ENCODE results near the gene MED25. TPM values are rescaled to one million over a fixed set of nuclear protein-coding genes. Genes with fewer than 3 reads are reported as not detected.

MED25 gene
- polyA plus RNA-seq, 2 of the 4 experiments (the other 2 are of a cell fraction), result 20.4 to 40.1 TPM

DNA sequence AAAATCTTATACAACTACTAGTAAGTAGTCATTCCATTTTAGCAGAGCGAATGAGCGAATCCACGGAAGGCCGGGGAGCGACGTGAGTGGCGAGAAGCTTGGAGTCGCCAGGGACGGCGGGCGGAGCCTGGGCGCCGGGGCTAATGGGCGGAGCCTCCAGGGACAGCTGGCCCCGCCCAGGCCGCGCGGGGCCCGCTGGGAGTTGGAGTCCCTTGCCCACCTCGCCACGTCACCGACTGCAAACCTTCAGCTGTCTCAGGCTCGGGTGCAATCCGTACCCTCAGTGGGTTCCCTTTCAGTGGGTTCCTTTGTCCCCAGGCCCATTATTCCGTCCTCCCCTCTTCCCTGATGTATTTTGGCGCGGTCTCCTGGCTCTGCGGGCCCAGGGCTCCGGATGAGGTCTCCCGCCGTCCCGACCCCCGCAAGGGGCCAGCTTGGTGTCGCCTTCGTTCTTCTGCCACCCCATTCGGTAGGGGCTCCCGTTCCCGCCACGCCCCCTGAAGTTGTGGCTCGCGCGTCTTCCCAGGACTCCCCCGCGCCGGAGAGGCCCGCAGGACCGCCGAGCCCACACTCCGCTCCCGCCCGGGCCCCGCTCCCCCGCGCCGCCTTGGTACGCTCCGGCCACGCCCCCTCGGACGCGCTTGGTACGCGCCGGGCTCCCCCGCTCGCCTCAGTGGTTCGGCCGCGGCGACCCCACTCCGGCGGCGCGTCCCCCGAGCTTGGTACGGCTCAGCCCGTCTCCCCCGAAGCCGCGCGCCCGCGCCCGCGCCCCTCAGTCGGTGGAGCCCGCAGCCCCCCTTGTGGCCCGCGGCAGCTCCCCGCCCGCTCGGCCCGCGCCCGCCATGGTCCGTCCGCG, 32.6 kb downstream of the MED25 start, which contains the start of gene PTOV1 (continued):
- TF ChIP-seq ZC3H11A (IDR thresholded peaks at IDR 0.05) (no peak), BHLHE40 (IDR thresholded peaks at IDR 0.05; ENCODE audit: low read depth, low read length) (peak; percentile 89), FOSL2 (IDR thresholded peaks at IDR 0.05) (no peak), FOSL2 (CRISPR knock-in tag; IDR thresholded peaks at IDR 0.05) (peak; percentile 4; the same call in 1 of the 2 replicates), GATA3 (IDR thresholded peaks at IDR 0.05; ENCODE audit: borderline replicate concordance) (peak; percentile 85), FOSB (CRISPR knock-in tag; IDR thresholded peaks at IDR 0.05) (no peak), POLR2A (IDR thresholded peaks at IDR 0.05; ENCODE audit: low read length) (peak; percentile 44), TFCP2L1 (CRISPR knock-in tag; IDR thresholded peaks at IDR 0.05) (0 out of 2 replicates have a peak, but pooled peaks have one; percentile 53), EHF (CRISPR knock-in tag; IDR thresholded peaks at IDR 0.05) (no peak), EP300 (IDR thresholded peaks at IDR 0.05) (no peak)
- TF ChIP-seq, protein P1, sequence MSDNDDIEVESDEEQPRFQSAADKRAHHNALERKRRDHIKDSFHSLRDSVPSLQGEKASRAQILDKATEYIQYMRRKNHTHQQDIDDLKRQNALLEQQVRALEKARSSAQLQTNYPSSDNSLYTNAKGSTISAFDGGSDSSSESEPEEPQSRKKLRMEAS (IDR thresholded peaks at IDR 0.05), result peak; percentile 66
- TF ChIP-seq, protein P2, sequence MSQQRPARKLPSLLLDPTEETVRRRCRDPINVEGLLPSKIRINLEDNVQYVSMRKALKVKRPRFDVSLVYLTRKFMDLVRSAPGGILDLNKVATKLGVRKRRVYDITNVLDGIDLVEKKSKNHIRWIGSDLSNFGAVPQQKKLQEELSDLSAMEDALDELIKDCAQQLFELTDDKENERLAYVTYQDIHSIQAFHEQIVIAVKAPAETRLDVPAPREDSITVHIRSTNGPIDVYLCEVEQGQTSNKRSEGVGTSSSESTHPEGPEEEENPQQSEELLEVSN (IDR thresholded peaks at IDR 0.05; ENCODE audit: borderline replicate concordance, low read depth), result peak; percentile 65

DNA sequence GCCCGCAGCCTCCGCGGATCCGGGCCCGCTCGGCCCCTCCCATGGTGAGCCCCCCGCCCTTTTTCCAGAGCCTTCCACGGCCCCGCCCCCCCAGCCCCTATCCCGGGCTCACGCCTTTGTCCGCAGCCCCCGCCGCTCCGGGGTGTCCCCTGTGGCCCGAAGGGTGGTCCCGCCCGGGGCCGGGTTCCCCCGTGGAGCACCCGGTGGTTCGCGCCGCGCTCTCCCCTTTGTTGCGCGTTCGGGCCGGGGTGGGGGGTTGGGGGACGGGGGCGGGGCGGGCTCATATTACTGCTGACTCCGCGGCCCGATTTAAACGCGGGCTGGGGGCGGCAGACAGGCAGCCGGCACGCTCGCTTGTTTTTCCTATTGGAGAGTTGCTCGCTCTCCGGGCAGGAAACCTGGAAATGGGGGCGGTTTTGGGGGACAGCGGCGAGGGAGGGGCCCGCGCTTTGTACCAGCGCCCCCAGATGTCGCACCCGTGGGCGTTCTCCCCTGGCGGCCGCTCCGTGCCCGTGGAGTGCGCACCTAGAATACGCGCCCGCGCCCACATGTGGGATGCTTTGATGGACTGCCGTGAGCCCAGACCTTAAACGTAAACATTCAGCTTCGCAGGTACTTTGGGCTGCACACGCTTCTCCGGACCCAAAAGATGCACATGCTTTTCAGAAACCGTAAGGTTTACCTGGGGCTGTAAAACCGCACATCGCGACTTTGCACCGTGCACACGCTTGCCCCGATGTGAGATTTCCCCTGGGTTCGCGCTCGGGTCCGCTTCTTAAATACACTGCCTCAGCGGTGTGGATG, 33.6 kb downstream of the MED25 start:
- POLR2A ChIA-PET, result interaction anchor here (0.7 to 1.6 kb wide), 4 partner anchors 11 to 210 kb away, joined by 3 to 10 read pairs (median 4); partner anchors contain the start of gene SCAF1
- Histone ChIP-seq H3K9me3 (no peaks in the 10 kb centered on the region), H3K4me3 (peak overlapping the region; percentile 89), H3K4me2 (peak overlapping the region; percentile 92), H3K27ac (peak overlapping the region; percentile 94 to 97), H3K4me1 (peaks cover 17% of the 10 kb centered on the region)
- no peak for ATAC-seq
- CTCF ChIA-PET, result interaction anchor here (1.0 to 1.3 kb wide), 3 partner anchors 12 to 21 kb away, joined by 3 to 6 read pairs (median 4); no protein-coding TSS in a partner anchor
- 23% methylated on average over 28 of the region's 78 CpGs for WGBS (ENCODE audit: missing lambda C conversion rate)
- no peak for DNase-seq (ENCODE audit: low read depth in 1 of 2, low spot score in 1 of 2)
- TF ChIP-seq GATA3 (IDR thresholded peaks at IDR 0.05; ENCODE audit: borderline replicate concordance), result no peak
- TF ChIP-seq, protein P1 (IDR thresholded peaks at IDR 0.05), result peak; percentile 60
- no peak for TF ChIP-seq FOXS1 (CRISPR knock-in tag; IDR thresholded peaks at IDR 0.05)
- TF ChIP-seq HDAC2 (IDR thresholded peaks at IDR 0.05), result no peak
- TF ChIP-seq POLR2AphosphoS2 (conservative IDR thresholded peaks at IDR 0.05; ENCODE audit: low read length), result no peak
- TF ChIP-seq RNF2 (IDR thresholded peaks at IDR 0.05; ENCODE audit: borderline replicate concordance, low read depth), result no peak
- no peak for TF ChIP-seq SMC3 (IDR thresholded peaks at IDR 0.05)
- TF ChIP-seq PBX3 (IDR thresholded peaks at IDR 0.05), result peak; percentile 36; the same call in 1 of the 2 replicates
- FAIRE-seq, result no peak

- CTCF ChIA-PET, result no interaction called here
These were observed 34.6 kb downstream of the MED25 start for GRCh38 chr19:49852631-49853126.

More at GRCh38 chr19:49852631-49853126, 34.6 kb downstream of the MED25 start:
- Histone ChIP-seq H3K4me2 (peak overlapping the region; percentile 92), H3K4me3 (peak overlapping the region; percentile 89; the same call in 2 of the 3 replicates), H3K9me3 (no peaks in the 10 kb centered on the region), H3K27ac (no peak overlapping the region), H3K4me1 (peaks cover 17% of the 10 kb centered on the region)
- DNase-seq (ENCODE audit: low read depth in 1 of 2, low spot score in 1 of 2), result no peak
- no peak for TF ChIP-seq ZSCAN20 (CRISPR knock-in tag; IDR thresholded peaks at IDR 0.05)
- no peak for TF ChIP-seq FOSB (CRISPR knock-in tag; IDR thresholded peaks at IDR 0.05)
- no peak for TF ChIP-seq RCOR1 (IDR thresholded peaks at IDR 0.05; ENCODE audit: low read depth, low read length)
- peak; percentile 44; the same call in 1 of the 2 replicates for TF ChIP-seq PBX3 (IDR thresholded peaks at IDR 0.05)
- POLR2A ChIA-PET, result no interaction called here
- no peak for FAIRE-seq
- ATAC-seq, result no peak
- 88% methylated on average over 14 of the region's 14 CpGs for WGBS (ENCODE audit: missing lambda C conversion rate)

All from A549 (cell line).